Breast epithelium (tissue), 4 donors: Measurements from ENCODE around the gene FRY. TPM values are rescaled to one million over a fixed set of nuclear protein-coding genes. Genes with fewer than 3 reads are reported as not detected.
"Not testable (repeated sequence)": the region's sequence is repeated elsewhere in the genome, so short reads cannot be mapped to it uniquely, and the experiment has no call there.

Source experiments
- DNase-seq, 2 donors: peaks; one replicate each; pipeline ENCODE4 v3.0.0-alpha.2; 2019; ENCODE audit warnings: low spot score in 2 of 2
- H3K27ac ChIP-seq, 2 donors: fragments of 200-600 bp; sonication (generic) in 1 of 2; one replicate each; pipeline ENCODE4 v1.5.1; 2016 to 2019; ENCODE audit warnings: mild to moderate bottlenecking in 1 of 2
- H3K27me3 ChIP-seq, 2 donors: fragments of 200-600 bp; sonication (generic) in 1 of 2; one replicate each; pipeline versions ENCODE4 v1.5.1 to v1.6.0; 2017 to 2019; ENCODE audit warnings: control low read depth in 1 of 2, mild to moderate bottlenecking in 1 of 2
- H3K36me3 ChIP-seq: fragments of 200-600 bp; one replicate; pipeline ENCODE4 v1.5.1; 2019
- H3K4me1 ChIP-seq, 2 donors: fragments of 200-600 bp; sonication (generic); one replicate each; pipeline ENCODE4 v1.5.1; 2016 to 2019; ENCODE audit warnings: control low read depth in 1 of 2
- H3K4me3 ChIP-seq, 3 donors: fragments of 200-600 bp; sonication (generic); 1 replicate in 2 of 3; 2 replicates in 1 of 3; pipeline ENCODE4 v1.5.1; 2016 to 2019; ENCODE audit warnings: mild to moderate bottlenecking in 3 of 3, moderate library complexity in 2 of 3
- H3K9me3 ChIP-seq, 2 donors: fragments of 200-600 bp; sonication (generic) in 1 of 2; one replicate each; pipeline ENCODE4 v1.5.1; 2016 to 2019; ENCODE audit warnings: control low read depth in 1 of 2
- CTCF ChIP-seq, 3 donors: fragments of 450-650 bp; IDR thresholded peaks; one replicate each; pipeline ENCODE4 v1.5.1; 2016 to 2017; ENCODE audit warnings: antibody characterized with exemption in 3 of 3, mild to moderate bottlenecking in 3 of 3, moderate library complexity in 3 of 3
- POLR2A ChIP-seq: fragments of 450-650 bp; IDR thresholded peaks from one replicate; pipeline ENCODE4 v1.6.1; 2016; ENCODE audit warnings: antibody characterized with exemption, mild to moderate bottlenecking, moderate library complexity
- POLR2AphosphoS5 ChIP-seq, 3 donors: sonication (generic); formaldehyde crosslinking; IDR thresholded peaks; one replicate each; pipeline ENCODE4 v1.6.1; 2017; ENCODE audit warnings: antibody characterized with exemption in 3 of 3
- intact Hi-C: fragments of 100-400 bp; cut with DNase I; formaldehyde crosslinking; loops from one replicate; pipeline ENCODE4 v1.15.1; 2023; ENCODE audit warnings: low total_unique reads
- total RNA-seq, 3 donors: library from RNA; depleted of rRNA; stranded (reverse); fragments of >200 nt; gene quantifications; one replicate each; pipeline ENCODE4 v1.1.0, GENCODE V29; 2016

The FRY gene
- total RNA-seq, 3 donors from 2014 or later, result 41.0 to 52.8 (median 46.4) TPM

- no peak for TF ChIP-seq POLR2A
- no peak overlapping the region for H3K4me3 ChIP-seq
- H3K36me3 ChIP-seq, result no peaks in the 10 kb centered on the region
- H3K27ac ChIP-seq, result peak overlapping the region in 1 of 2 donors; percentile 9
- H3K4me1 ChIP-seq, result no peaks in the 10 kb centered on the region
- DNase-seq, result no peak
- no peaks in the 10 kb centered on the region for H3K9me3 ChIP-seq
- H3K27me3 ChIP-seq, result no peaks in the 10 kb centered on the region
- intact Hi-C loops, result no loop called here
Measured at GRCh38 chr13:32047793-32048192, 16.2 kb downstream of the FRY start.

- DNase-seq, result no peak
- Histone ChIP-seq H3K4me1 (no peaks in the 10 kb centered on the region), H3K9me3 (no peaks in the 10 kb centered on the region), H3K36me3 (no peaks in the 10 kb centered on the region), H3K4me3 (no peak overlapping the region), H3K27ac (peak overlapping the region in 1 of 2 donors; percentile 48), H3K27me3 (no peaks in the 10 kb centered on the region)
- intact Hi-C loops, result no loop called here
- TF ChIP-seq POLR2A, result no peak
- TF ChIP-seq POLR2AphosphoS5 (IDR thresholded peaks at IDR 0.05), result no peak
- no peak for TF ChIP-seq CTCF (IDR thresholded peaks at IDR 0.05)
Measured at GRCh38 chr13:32048816-32049215, 17.2 kb downstream of the FRY start.

GRCh38 chr13:32051156-32051555 is 19.6 kb downstream of the FRY start:
- H3K4me3 ChIP-seq, result no peak overlapping the region
- no peaks in the 10 kb centered on the region for H3K36me3 ChIP-seq
- no peak for TF ChIP-seq CTCF (IDR thresholded peaks at IDR 0.05)
- no peak for TF ChIP-seq POLR2A
- no peak for TF ChIP-seq POLR2AphosphoS5 (IDR thresholded peaks at IDR 0.05)
- DNase-seq, result no peak
- intact Hi-C loops, result no loop called here
- no peaks in the 10 kb centered on the region for H3K4me1 ChIP-seq
- H3K27ac ChIP-seq, result no peak overlapping the region
- no peaks in the 10 kb centered on the region for H3K9me3 ChIP-seq
- H3K27me3 ChIP-seq, result no peaks in the 10 kb centered on the region

- intact Hi-C loops, result no loop called here
- Histone ChIP-seq H3K4me1 (no peaks in the 10 kb centered on the region), H3K4me3 (no peak overlapping the region), H3K27me3 (no peaks in the 10 kb centered on the region), H3K9me3 (no peaks in the 10 kb centered on the region), H3K36me3 (no peaks in the 10 kb centered on the region), H3K27ac (no peak overlapping the region)
- TF ChIP-seq POLR2AphosphoS5 (IDR thresholded peaks at IDR 0.05) (no peak), CTCF (IDR thresholded peaks at IDR 0.05) (no peak), POLR2A (no peak)
- DNase-seq, result no peak
Measured at GRCh38 chr13:32056316-32056715, 24.7 kb downstream of the FRY start.

GRCh38 chr13:32057325-32057724 is 25.8 kb downstream of the FRY start:
- intact Hi-C loops, H3K36me3 ChIP-seq, H3K27ac ChIP-seq, H3K4me1 ChIP-seq, H3K4me3 ChIP-seq, H3K9me3 ChIP-seq, DNase-seq, H3K27me3 ChIP-seq: not testable (repeated sequence)

GRCh38 chr13:32059511-32059984 is 28.0 kb downstream of the FRY start:
- no peaks in the 10 kb centered on the region for H3K27me3 ChIP-seq
- intact Hi-C loops, result no loop called here
- no peak overlapping the region for H3K4me3 ChIP-seq
- no peak overlapping the region for H3K27ac ChIP-seq
- no peaks in the 10 kb centered on the region for H3K9me3 ChIP-seq
- no peaks in the 10 kb centered on the region for H3K36me3 ChIP-seq
- H3K4me1 ChIP-seq, result no peaks in the 10 kb centered on the region
- TF ChIP-seq POLR2AphosphoS5 (IDR thresholded peaks at IDR 0.05) (no peak), CTCF (IDR thresholded peaks at IDR 0.05) (no peak), POLR2A (no peak)
- DNase-seq, result no peak
